OCI-LY3 (cell line): ENCODE data around the gene MAN1A1.

Source experiments
- H2AFZ ChIP-seq: fragments of 200-600, 300-600 bp; shearing (Covaris generic); 2 replicates; pipeline ENCODE4 v1.6.0; 2014; ENCODE audit warnings: antibody characterized with exemption, low read depth, low read length
- H3K27ac ChIP-seq: fragments of 200-600, 300-600 bp; sonication (generic); 2 replicates; pipeline ENCODE4 v1.5.1; 2014; ENCODE audit warnings: mild to moderate bottlenecking, low read length, moderate library complexity, mixed read lengths
- H3K27me3 ChIP-seq: fragments of 200-600, 300-600 bp; sonication (generic); 2 replicates; pipeline ENCODE4 v1.6.1; 2014; ENCODE audit warnings: low read depth, low read length, mixed read lengths
- H3K36me3 ChIP-seq: fragments of 200-600, 300-600 bp; sonication (generic); replicated peaks from 2 replicates; pipeline ENCODE3; 2014; ENCODE audit warnings: low read depth, low read length, mixed read lengths
- H3K4me1 ChIP-seq: fragments of 300-600, 200-600 bp; sonication (generic); 2 replicates; pipeline ENCODE4 v1.6.1; 2014; ENCODE audit warnings: low read length, mixed read lengths
- H3K4me2 ChIP-seq: fragments of 200-600, 300-600 bp; sonication (generic); 2 replicates; pipeline ENCODE4 v1.6.1; 2014; ENCODE audit warnings: low read length, mixed read lengths
- H3K4me3 ChIP-seq: fragments of 300-600, 200-600 bp; sonication (generic); 2 replicates; pipeline ENCODE4 v1.5.1; 2014; ENCODE audit warnings: antibody characterized with exemption, mild to moderate bottlenecking, low read length, moderate library complexity
- H3K79me2 ChIP-seq: fragments of 300-600, 200-600 bp; shearing (Covaris generic); 2 replicates; pipeline ENCODE4 v1.6.1; 2014; ENCODE audit warnings: mild to moderate bottlenecking, low read length, mixed read lengths
- H3K9ac ChIP-seq: fragments of 300-600, 200-600 bp; shearing (Covaris generic); 2 replicates; pipeline ENCODE4 v1.6.0; 2014; ENCODE audit warnings: mild to moderate bottlenecking, low read length, moderate library complexity
- H3K9me3 ChIP-seq: fragments of 200-600, 300-600 bp; shearing (Covaris generic); 2 replicates; pipeline ENCODE4 v1.6.1; 2014; ENCODE audit warnings: low read length, mixed read lengths; ENCODE audit not compliant: insufficient read depth
- H4K20me1 ChIP-seq: fragments of 200-600, 300-600 bp; sonication (generic); 2 replicates; pipeline ENCODE4 v1.6.1; 2016; ENCODE audit warnings: low read length, mixed read lengths; ENCODE audit not compliant: insufficient read depth
- CTCF ChIP-seq: fragments of 200-600, 300-600 bp; sonication (generic); IDR thresholded peaks from 2 replicates; pipeline ENCODE4 v1.5.1; 2014; ENCODE audit warnings: antibody characterized with exemption, low read length, low read depth
- EZH2phosphoT487 ChIP-seq: fragments of 200-600 bp; shearing (Covaris generic); IDR thresholded peaks from 2 replicates; pipeline ENCODE4 v1.6.1; 2018; ENCODE audit warnings: antibody characterized with exemption, mixed run types, low read depth

MAN1A1 gene

GRCh38 chr6:119322715-119323350 lies 26.7 kb downstream of the MAN1A1 start:
- Histone ChIP-seq H2AFZ (no peak overlapping the region), H3K4me2 (no peak overlapping the region), H3K27me3 (no peaks in the 10 kb centered on the region), H3K36me3 (no peaks in the 10 kb centered on the region), H3K79me2 (no peaks in the 10 kb centered on the region), H4K20me1 (no peaks in the 10 kb centered on the region), H3K9ac (no peak overlapping the region), H3K4me1 (no peaks in the 10 kb centered on the region), H3K9me3 (no peaks in the 10 kb centered on the region), H3K4me3 (no peak overlapping the region), H3K27ac (no peak overlapping the region)
- TF ChIP-seq EZH2phosphoT487 (no peak), CTCF (no peak)

- H3K79me2 ChIP-seq = no peaks in the 10 kb centered on the region
- no peak overlapping the region for H3K4me2 ChIP-seq
- TF ChIP-seq CTCF = no peak
- no peak for TF ChIP-seq EZH2phosphoT487
- no peaks in the 10 kb centered on the region for H3K36me3 ChIP-seq
- no peaks in the 10 kb centered on the region for H3K4me1 ChIP-seq
- no peaks in the 10 kb centered on the region for H3K27me3 ChIP-seq
- no peaks in the 10 kb centered on the region for H4K20me1 ChIP-seq
- no peak overlapping the region for H3K27ac ChIP-seq
- no peaks in the 10 kb centered on the region for H3K9me3 ChIP-seq
- no peak overlapping the region for H3K9ac ChIP-seq
- no peak overlapping the region for H2AFZ ChIP-seq
- H3K4me3 ChIP-seq = no peak overlapping the region
Measured at GRCh38 chr6:119322034-119322433, 27.5 kb downstream of the MAN1A1 start.

DNA sequence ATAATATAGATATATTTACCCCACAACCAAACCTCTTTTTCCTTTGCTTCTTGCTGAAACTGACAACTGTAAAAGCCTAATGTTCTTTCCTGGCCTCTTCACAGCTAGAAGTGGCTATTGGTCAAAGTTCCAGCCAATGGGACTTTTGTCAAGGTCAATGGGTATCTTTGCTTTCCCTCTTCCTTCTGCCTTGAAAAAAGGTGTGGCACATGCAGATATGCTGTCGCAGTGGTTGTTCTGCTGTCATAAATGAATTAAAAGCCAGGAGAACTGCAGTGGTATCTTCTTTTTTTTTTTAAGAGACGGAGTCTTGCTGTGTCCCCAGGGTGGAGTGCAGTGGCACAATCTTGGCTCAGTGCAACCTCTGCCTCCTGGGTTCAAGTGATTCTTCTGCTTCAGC lies 29.9 kb downstream of the MAN1A1 start:
- H3K9ac ChIP-seq = no peak overlapping the region
- H3K4me2 ChIP-seq = no peak overlapping the region
- no peak overlapping the region for H2AFZ ChIP-seq
- H3K27me3 ChIP-seq = no peaks in the 10 kb centered on the region
- peaks cover 12% of the 10 kb centered on the region for H3K4me1 ChIP-seq
- no peaks in the 10 kb centered on the region for H3K36me3 ChIP-seq
- H3K27ac ChIP-seq = no peak overlapping the region
- TF ChIP-seq EZH2phosphoT487 = no peak
- no peak for TF ChIP-seq CTCF
- no peaks in the 10 kb centered on the region for H3K9me3 ChIP-seq
- H4K20me1 ChIP-seq = no peaks in the 10 kb centered on the region
- H3K4me3 ChIP-seq = no peak overlapping the region
- no peaks in the 10 kb centered on the region for H3K79me2 ChIP-seq

DNA sequence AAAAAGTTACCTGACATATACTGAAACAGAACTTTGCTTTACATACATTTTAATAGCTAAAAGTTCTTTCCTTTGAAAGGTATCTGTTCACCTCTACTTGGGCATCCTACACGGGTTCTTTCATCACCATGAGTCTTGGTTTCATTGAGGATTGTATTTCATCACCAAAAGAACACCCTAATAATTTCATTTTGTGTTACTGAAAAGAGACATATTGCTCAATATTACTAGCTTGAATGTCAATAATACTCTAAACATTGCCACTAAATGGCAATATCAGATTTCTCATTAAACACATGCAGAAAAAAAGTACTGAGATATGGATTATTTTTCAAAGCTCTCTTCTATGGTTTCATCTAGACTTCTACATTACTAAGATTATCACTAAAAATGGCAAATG lies 30.8 kb downstream of the MAN1A1 start:
- H3K4me1 ChIP-seq = peaks cover 21% of the 10 kb centered on the region
- H3K9ac ChIP-seq = no peak overlapping the region
- no peak for TF ChIP-seq CTCF
- TF ChIP-seq EZH2phosphoT487 = no peak
- no peak overlapping the region for H3K4me2 ChIP-seq
- H3K27ac ChIP-seq = no peak overlapping the region
- H3K27me3 ChIP-seq = no peaks in the 10 kb centered on the region
- H2AFZ ChIP-seq = no peak overlapping the region
- H4K20me1 ChIP-seq = no peaks in the 10 kb centered on the region
- H3K79me2 ChIP-seq = no peaks in the 10 kb centered on the region
- H3K9me3 ChIP-seq = no peaks in the 10 kb centered on the region
- no peaks in the 10 kb centered on the region for H3K36me3 ChIP-seq
- H3K4me3 ChIP-seq = no peak overlapping the region
